HepG2 (cell line): Measurements from ENCODE around the gene BAIAP2L2. TPM values are rescaled to one million over a fixed set of nuclear protein-coding genes. Genes with fewer than 3 reads are reported as not detected.
A peak's percentile ranks its signal among the peaks of the same experiment; 100 is the strongest.

ENCODE experiments used
- ATAC-seq: fragments of 200-7000 bp; cut with Tn5 transposase; 3 replicates; pipeline ENCODE4 v1.9.1; 2020; ENCODE audit warnings: mild to moderate bottlenecking, moderate library complexity
- BruUV-seq: library from RNA; stranded (reverse); fragments of 400-500 nt; replicated peaks from 2 replicates; lab custom pipeline; 2021; lab: Mats Ljungman, UMichigan
- CTCF ChIA-PET: fragments of 300-600 bp; formaldehyde crosslinking; extraction: SDS; loops from one replicate; lab custom pipeline; 2021; ENCODE audit warnings: low total read pairs, inconsistent platforms, low intra/inter-chr PET ratio; lab: Yijun Ruan, JAX
- POLR2A ChIA-PET: fragments of 350-600 bp; sonication (Branson Sonifier 250); formaldehyde crosslinking; loops from one replicate; lab custom pipeline; 2020; ENCODE audit warnings: antibody characterized with exemption, inconsistent platforms; lab: Yijun Ruan, JAX
- DNase-seq: peaks from one replicate; pipeline ENCODE4 v3.0.0-alpha.2; 2015; ENCODE audit warnings: low spot score
- FAIRE-seq: peaks from 3 replicates; lab custom pipeline; 2011; peaks lifted over from hg19 to GRCh38; lab: Jason Lieb, UNC
- H2AFZ ChIP-seq: one replicate; pipeline ENCODE4 v1.6.1; 2011; ENCODE audit warnings: low read length, inconsistent platforms
- H3K27ac ChIP-seq: fragments of 300-600 bp; 3 replicates; pipeline ENCODE4 v1.8.0; 2011; ENCODE audit warnings: mixed run types, mild to moderate bottlenecking, mixed read lengths, low read length, inconsistent platforms; ENCODE audit not compliant: insufficient read depth; ENCODE audit errors: extremely low read length
- H3K27me3 ChIP-seq, 2 experiments: fragments of 200-600 bp in 1 of 2; 2 replicates in 1 of 2; 3 replicates in 1 of 2; pipeline versions ENCODE4 v1.6.0 to v1.8.0; 2011; ENCODE audit warnings: low read length in 2 of 2, mild to moderate bottlenecking in 2 of 2, moderate library complexity in 2 of 2, inconsistent platforms in 1 of 2; ENCODE audit not compliant: insufficient read depth in 2 of 2, control insufficient read depth in 1 of 2
- H3K36me3 ChIP-seq, 2 experiments: fragments of 200-600 bp in 1 of 2; replicated peaks in 1 of 2; 2 replicates in 1 of 2; 3 replicates in 1 of 2; pipeline versions ENCODE4 v1.5.1 to v1.8.0; 2011; ENCODE audit warnings: low read length in 2 of 2, inconsistent platforms in 1 of 2; ENCODE audit not compliant: insufficient read depth in 2 of 2, control insufficient read depth in 1 of 2
- H3K4me1 ChIP-seq: 2 replicates; pipeline ENCODE4 v1.5.1; 2012; ENCODE audit warnings: low read length, inconsistent platforms; ENCODE audit not compliant: insufficient read depth
- H3K4me2 ChIP-seq: 2 replicates; pipeline ENCODE4 v1.6.0; 2011; ENCODE audit warnings: low read depth, low read length, inconsistent platforms
- H3K4me3 ChIP-seq, 3 experiments: fragments of 200-600 bp in 1 of 3; sonication (generic), shearing (Covaris generic) in 1 of 3; replicated peaks in 1 of 3; 2 replicates each; pipeline ENCODE4 v1.5.1; 2011 to 2016; ENCODE audit warnings: low read length in 3 of 3, inconsistent platforms in 2 of 3, low read depth in 2 of 3, mild to moderate bottlenecking in 2 of 3, control low read depth in 1 of 3, mixed read lengths in 1 of 3; ENCODE audit not compliant: insufficient read depth in 1 of 3
- H3K79me2 ChIP-seq: one replicate; pipeline ENCODE4 v1.6.1; 2011; ENCODE audit warnings: low read length, inconsistent platforms; ENCODE audit not compliant: insufficient read depth
- H3K9ac ChIP-seq: 2 replicates; pipeline ENCODE4 v1.6.0; 2011; ENCODE audit warnings: mild to moderate bottlenecking, low read depth, low read length, inconsistent platforms; ENCODE audit not compliant: insufficient read depth
- H3K9me3 ChIP-seq: 2 replicates; pipeline ENCODE4 v1.5.1; 2012; ENCODE audit warnings: mild to moderate bottlenecking, low read length
- H4K20me1 ChIP-seq: 2 replicates; pipeline ENCODE4 v1.6.0; 2011; ENCODE audit warnings: inconsistent platforms, mild to moderate bottlenecking, low read length, moderate library complexity; ENCODE audit not compliant: insufficient read depth
- GPBP1L1 ChIP-seq: sonication (generic); formaldehyde crosslinking; IDR thresholded peaks from 2 replicates; pipeline ENCODE4 v1.5.0; 2020; ENCODE audit warnings: mild to moderate bottlenecking, missing genetic modification reagents
- ZBTB40 ChIP-seq, 2 experiments: fragments of 450-650 bp in 1 of 2; sonication (generic) in 1 of 2; formaldehyde crosslinking in 1 of 2; IDR thresholded peaks; 2 replicates each; pipeline versions ENCODE4 v1.6.1 to v1.8.0; 2016 to 2022; ENCODE audit warnings: antibody characterized with exemption in 1 of 2, mild to moderate bottlenecking in 1 of 2, missing genetic modification reagents in 1 of 2
- WGBS: methylation state at CpG from one replicate; pipeline ENCODE4 v1.1.6; 2017; ENCODE audit warnings: low lambda C conversion rate; 5-methylcytosine and 5-hydroxymethylcytosine counted together
- in situ Hi-C: cut with HindIII; loops from 2 replicates; pipeline ENCODE4 v1.10.0; 2017; ENCODE audit warnings: low pct_unique_long_range_greater_than_20kb; ENCODE audit not compliant: extremely low pct_ligation_motif_present
- intact Hi-C: fragments of 100-400 bp; cut with micrococcal nuclease; formaldehyde crosslinking; loops from one replicate; pipeline ENCODE4 v1.10.0; 2022; ENCODE audit not compliant: unreplicated experiment
- polyA plus RNA-seq, 8 experiments: library from polyadenylated mRNA; depleted of rRNA in 3 of 8; stranded (reverse) in 7 of 8; unstranded in 1 of 8; fragments of >200 nt; fragmentation: Illumina TruSeq in 4 of 8; extraction: Trizol in 4 of 8; gene quantifications; 2 replicates each; pipeline versions ENCODE4 v1.2.1 to v1.2.3, GENCODE V29; 2011 to 2016; ENCODE audit warnings: low read depth in 4 of 8, missing spikeins in 1 of 8, mixed read lengths in 1 of 8; ENCODE audit not compliant: insufficient read depth in 1 of 8
- total RNA-seq, 5 experiments: library from RNA; depleted of rRNA; stranded (reverse); fragments of >200 nt; fragmentation: Illumina TruSeq; extraction: Trizol; gene quantifications; 2 replicates each; pipeline ENCODE4 v1.2.3, GENCODE V29; 2016; ENCODE audit warnings: low read depth in 1 of 5

BAIAP2L2 gene
- total and polyA plus RNA-seq, 2 of the 13 experiments (the other 11 are each of a cell fraction or from before 2014, with no cell fraction given), result 4.4 to 7.5 TPM

GRCh38 chr22:38136607-38137006 is 26.1 kb upstream of the BAIAP2L2 start:
- ATAC-seq, result no peak
- H3K4me3 ChIP-seq, result no peak overlapping the region
- H4K20me1 ChIP-seq, result no peaks in the 10 kb centered on the region
- no peaks in the 10 kb centered on the region; a peak in 1 of 5 replicates for H3K27me3 ChIP-seq
- DNase-seq, result no peak
- H2AFZ ChIP-seq, result no peak overlapping the region
- ChIA-PET POLR2A (interaction anchor here (0.6 to 1.2 kb wide), 3 partner anchors 28 to 2000 kb away, joined by 3 to 8 read pairs (median 4); no protein-coding TSS in a partner anchor), CTCF (no interaction called here)
- BruUV-seq, result no TSS peak
- H3K9me3 ChIP-seq, result no peaks in the 10 kb centered on the region
- H3K4me2 ChIP-seq, result no peak overlapping the region
- no peaks in the 10 kb centered on the region for H3K79me2 ChIP-seq
- H3K4me1 ChIP-seq, result no peaks in the 10 kb centered on the region
- in situ Hi-C loops, result no loop called here
- WGBS, result 100% methylated on average over 1 of the region's 1 CpG
- no peak for TF ChIP-seq GPBP1L1 (CRISPR knock-in tag)
- peak; percentile 53 for TF ChIP-seq ZBTB40 (IDR thresholded peaks at IDR 0.05)
- no peak for TF ChIP-seq ZBTB40 (CRISPR knock-in tag; IDR thresholded peaks at IDR 0.05)
- no peak overlapping the region for H3K9ac ChIP-seq
- intact Hi-C loops, result no loop called here
- H3K27ac ChIP-seq, result no peak overlapping the region
- no peak for FAIRE-seq
- H3K36me3 ChIP-seq, result no peaks in the 10 kb centered on the region
